HG03103 (cell line): ENCODE results near the gene WWOX.

Experiments
- ATAC-seq: cut with Tn5 transposase; IDR thresholded peaks from one replicate; pipeline ENCODE4 v1.9.1; 2021; ENCODE audit warnings: low read depth; ENCODE audit not compliant: unreplicated experiment

WWOX gene

DNA sequence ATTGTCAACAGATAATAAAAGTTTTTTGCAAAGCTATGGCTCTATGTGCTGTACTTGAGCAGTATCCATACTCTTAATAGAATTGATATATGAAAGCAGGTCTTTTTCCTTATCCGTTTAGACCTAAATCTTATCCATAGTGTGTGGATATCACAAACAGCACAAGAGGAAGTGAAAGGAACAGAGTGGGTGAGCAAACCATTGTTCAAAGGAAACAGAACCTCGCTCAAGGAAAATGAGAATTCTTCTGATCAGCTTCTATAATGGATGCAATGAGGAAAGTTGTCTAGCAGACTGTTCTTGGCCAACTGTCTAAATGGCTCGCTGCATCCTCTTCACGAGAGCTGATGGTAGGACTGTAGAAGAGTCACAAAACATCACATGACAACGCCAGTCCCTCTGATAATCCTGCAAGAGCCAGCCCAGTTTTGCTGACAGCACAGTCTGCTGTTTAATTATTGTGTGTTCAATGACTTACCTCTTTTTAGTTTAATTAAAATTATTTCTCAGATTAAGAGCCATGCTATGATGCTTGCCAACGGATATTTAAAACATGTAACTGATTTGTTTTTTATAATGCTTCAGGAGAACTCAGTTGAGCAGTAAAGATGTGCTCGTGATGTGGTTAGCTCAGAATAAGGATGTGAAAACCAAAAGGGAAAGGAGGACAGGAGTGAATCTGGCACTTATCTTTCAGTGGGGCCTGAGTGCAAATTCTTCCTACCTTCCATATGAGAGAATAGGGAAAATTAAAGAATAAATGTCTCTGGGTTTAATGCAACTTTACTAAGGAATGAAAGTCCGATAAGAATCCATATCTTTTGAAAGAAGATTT lies 38.5 kb downstream of the WWOX start:
- peak; percentile 63 for ATAC-seq

DNA sequence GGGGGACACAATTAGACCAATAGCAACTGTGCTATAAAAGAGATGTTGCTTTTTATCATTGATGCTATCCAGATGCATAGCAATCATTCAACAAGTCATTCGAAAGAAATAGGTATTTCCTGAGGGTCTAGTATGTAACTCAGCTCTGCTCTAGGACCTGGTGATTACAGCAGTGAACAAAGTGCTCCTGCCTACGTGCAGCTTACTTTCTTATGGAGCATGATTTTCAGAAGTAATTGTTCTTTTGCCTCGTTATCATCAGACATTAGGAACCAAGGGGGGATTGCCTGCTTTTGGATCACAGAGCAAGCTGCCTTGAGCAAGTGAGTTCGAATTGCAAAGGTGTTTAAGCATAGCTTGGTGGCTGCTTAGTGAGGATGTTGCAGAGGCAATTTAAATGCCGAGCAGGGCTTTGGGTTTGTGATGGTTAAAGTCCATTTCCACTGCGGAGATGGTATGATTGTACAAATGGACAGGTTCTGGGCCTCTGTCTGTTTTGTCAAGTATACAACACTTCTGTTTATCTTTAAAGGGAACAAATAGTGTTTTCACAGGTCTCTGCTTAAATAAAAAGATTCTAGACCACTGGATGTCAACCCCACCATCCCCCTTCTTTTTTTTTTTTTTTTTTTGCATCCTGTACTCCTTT lies 41.5 kb downstream of the WWOX start:
- ATAC-seq = no peak

DNA sequence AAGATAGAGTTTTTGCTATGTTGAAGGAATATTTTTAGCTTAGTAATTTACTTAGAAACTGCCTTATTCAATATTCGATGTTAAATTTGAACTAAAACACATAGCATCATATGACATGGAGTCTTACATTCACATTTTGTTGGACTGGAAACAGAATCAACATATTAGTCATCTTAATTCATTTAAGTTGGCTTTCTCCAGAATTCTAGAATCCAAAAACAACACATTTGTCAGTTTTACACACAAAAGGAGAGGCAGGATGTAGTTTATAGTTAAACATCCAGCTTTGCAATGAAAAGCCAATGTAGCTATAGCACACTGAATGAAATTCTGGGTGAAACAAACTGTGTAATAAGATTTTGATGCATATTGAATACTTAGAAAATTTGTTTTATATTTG lies 43.3 kb downstream of the WWOX start:
- no peak for ATAC-seq

DNA sequence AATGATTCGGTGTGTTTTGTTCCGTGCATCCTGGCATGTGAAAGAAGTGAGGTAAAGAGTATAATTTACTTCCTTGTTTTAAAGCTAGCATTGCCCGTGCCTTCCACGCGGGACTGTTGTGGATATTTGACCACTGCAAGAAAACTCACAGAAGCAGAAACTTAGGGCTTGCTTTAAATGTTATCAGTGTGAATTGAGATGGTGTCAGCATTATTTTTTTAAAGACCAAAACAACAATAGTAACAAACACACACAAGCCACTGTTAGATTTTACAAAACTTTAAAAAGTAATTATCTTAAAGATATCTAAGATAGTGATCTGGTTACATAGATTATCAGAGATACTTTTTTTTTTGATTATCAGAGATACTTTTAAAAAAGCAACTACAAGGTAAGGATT lies 47.4 kb downstream of the WWOX start:
- no peak for ATAC-seq

DNA sequence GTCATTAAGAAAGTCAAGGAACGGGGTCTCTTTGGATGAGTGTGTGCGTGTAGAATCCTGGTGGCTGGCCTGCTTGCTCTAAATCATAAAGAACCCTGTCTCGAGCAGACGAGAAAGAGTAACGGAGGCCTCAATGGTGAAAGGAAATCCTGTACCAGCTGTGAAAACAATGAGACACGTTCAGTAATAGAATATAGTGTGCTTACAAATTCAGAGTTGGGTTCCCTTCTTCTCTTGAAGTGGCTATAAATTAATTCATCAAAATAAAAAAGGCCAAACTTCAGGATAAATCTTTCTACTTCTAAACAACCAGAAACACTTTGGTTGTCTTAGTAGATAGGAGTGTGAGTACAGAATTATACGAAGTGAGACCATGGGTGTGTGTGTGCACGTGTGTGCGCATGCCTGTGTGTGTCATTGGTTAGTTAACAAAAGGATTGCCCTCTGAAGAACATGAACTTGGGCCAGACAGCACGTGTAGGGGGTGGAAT lies 48.5 kb downstream of the WWOX start:
- ATAC-seq = no peak

DNA sequence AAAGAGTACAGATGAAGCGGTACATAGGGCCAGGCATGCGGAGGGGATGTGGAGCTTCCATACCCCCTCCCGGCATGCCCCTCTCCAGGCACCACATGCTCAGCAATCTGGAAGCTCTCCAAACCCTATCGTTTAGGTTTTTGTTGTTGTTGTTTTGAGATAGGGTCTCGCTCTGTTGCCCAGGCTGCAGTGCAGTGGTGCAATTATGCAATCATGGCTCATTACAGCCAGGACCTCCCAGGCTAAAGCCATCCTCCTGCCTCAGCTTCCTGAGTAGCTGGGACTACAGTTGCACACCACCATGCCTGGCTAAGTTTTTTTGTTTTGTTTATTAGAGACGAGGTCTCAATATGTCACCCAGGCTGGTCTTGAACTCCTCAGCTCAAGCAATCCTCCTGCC lies 50.8 kb downstream of the WWOX start:
- ATAC-seq = no peak

DNA sequence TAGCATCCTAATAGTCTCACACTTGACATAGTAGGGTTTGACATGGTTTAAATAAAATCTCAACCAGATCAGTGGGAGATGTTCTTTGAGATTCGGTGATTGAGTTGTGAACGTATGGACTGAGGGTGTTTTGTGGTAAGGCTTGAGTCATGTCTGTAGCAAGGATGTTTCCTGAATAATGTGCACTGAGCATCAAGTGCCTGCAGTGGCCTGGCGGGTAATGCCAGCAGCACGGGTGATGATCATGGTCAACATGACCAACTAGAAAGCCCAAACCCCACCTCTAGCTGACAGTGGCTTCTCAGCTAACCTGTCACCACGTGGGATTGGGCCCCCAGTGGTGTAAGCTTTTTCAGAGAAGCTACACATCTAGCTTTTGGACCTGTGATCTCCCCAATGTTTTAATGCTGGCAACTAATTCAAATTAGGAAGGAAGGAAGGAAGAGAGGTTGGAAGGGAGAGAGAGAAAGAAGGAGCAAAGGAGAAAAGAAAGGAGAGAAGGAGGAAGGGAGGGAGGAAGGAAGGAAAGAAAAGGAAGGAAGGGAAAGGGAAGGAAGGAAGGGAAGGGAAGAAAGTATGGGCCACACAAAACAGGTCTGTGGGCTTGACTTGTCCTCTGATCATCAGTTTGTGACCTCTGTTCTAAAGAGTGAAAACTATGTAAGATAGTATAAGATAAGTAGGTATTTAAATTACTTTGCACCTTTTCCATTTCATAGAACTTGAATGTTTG lies 55.4 kb downstream of the WWOX start:
- ATAC-seq = no peak

DNA sequence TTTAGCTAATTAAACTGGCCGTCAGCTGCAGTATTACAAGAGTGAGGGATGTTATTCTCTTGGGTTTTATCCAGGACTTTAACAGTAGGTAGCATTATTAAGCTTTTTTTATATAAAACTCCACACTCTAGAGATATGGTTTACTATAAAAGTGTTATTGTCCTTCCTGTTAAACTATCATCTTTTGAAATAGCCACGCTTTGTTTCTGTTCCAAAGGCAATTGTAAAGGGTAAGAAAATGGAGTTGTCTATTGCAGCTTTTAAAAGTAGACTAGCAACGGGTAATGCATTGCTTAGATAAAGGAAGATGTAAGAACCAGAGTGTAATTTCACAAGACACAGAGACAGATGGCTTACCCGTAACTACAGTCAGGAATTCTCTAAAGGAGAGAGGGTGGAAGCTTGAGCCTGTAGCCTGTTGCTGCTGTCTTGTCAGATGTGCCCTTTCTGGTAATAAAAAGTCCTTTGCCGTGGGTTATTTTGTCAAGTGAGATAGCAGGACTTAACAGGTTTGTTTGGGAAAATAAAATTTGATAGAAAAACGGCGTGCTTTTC lies 56.4 kb downstream of the WWOX start:
- ATAC-seq = no peak

DNA sequence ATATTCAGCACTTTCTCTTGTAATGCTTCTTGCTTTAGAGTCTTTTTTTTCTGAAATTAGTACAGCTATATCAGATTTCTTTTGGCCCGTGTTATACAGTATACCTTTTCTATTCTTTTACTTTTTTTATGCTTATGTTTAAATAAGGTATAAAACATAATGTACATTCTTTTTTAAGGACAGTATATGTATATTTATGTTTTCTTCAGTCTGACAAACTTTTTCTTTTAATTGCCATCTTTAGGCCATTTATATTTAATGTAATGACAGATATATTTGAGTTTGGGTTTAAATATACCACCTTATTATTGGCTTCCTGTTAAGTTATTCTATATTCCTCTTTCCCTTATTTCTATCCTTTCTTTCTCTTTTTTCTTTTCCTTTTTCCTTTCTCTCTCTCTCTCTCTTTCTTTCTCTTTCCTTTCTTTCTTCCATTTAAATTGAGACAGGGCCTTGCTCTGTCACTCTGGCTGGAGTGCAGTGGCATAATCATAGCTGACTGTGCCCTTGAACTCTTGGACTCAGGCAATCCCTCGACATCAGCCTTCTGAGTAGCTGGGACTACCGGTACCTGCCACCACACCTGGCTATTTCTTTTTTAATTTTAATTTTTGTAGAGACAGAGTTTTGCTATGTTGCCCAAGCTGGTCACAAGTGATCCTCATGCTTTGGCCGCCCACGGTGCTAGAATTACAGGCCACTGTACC lies 61.7 kb downstream of the WWOX start:
- ATAC-seq = no peak

DNA sequence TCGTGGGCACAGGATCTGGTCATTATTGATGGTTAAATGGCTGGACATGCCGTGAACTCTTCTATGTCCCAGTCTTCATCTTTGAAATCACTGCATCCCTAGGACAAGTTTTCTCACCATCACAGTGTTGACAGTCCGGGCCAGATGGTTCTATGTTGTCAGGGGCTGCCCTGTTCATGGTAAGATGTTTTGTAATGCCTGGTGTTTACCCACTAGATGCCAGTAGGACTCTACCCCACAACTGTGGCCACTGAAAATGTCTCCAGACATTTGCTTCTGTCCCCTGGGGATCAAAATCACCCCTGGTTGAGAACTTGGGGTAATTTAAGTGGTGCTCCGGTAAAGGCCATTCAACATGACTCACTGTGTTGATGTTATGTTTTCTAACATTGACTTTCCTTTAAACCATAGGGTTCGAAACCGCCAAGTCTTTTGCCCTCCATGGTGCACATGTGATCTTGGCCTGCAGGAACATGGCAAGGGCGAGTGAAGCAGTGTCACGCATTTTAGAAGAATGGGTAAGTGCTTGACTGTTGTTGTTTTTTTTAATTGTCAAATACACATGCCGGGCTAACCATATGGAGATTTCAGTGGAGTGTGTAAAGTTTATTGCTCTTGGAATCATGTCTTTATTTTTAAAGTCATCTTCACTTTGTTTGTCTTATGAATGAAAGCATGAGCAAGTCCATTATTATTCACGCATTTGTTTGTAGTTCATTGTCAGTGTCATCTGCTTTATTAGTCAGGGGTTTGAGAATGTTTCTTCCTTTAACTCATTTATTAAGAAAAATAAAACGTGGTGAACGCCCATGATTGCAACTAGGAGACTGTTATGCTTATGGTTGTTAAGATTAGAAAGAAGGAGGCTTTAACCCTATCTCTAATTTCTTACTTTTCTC lies 64.6 kb downstream of the WWOX start:
- ATAC-seq = no peak

DNA sequence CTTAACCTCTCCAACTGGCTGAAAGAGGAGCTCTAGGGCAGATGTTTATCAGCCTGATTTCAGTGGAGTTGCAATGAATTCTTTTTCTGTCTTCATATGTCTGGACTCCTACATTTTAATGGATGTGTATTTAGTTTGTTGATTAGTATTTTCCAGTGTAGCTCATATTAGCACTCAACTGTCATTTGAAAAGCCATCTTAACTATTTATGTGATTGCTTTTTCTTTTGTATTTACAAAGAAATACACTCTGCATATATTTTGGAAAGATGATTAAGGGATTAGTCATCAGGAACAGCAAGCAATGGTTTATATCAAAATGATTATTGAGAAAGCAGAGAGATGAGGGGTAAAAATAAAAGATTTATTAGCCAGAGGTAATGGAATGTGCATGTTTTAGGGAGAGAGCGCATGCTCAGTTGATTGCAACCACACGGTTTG lies 71.1 kb downstream of the WWOX start:
- no peak for ATAC-seq

DNA sequence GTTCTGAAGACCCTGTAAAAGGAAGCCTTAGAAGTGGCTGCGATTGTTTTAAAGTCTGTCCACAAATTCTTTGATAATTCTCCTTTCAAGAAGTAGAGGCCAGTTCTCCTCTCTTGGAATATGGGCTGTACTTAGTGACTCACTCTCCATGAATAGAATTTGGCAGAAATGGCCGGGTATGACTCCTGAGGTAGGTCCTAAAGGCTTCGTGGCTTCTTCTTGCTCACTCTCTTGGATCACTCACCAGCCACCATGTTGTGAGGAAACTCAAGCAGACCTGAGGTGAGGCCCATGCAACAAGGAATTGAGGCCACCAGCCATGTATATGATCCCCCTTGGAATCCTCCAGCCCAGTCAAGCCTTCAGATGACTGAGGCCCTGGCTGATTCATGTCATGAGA lies 75.8 kb downstream of the WWOX start:
- no peak for ATAC-seq

DNA sequence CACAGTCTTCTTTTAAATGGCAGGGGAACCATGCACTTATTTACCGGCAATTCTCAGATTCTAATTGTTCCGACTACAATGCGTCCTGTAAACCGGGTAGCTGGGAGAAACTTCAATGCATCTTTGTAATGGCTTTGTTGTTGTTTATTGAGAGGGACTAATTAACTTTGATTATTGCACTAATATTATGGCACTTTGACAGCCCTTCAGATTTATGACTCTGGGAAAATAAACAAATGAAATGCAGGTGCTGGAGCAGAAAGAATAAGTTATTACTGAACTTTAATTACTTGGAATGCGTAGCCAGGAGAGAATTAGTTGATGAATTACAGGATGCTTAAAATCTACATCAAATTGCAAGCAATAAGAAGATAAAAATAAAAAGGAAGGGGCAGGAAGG lies 77.0 kb downstream of the WWOX start:
- ATAC-seq = no peak

DNA sequence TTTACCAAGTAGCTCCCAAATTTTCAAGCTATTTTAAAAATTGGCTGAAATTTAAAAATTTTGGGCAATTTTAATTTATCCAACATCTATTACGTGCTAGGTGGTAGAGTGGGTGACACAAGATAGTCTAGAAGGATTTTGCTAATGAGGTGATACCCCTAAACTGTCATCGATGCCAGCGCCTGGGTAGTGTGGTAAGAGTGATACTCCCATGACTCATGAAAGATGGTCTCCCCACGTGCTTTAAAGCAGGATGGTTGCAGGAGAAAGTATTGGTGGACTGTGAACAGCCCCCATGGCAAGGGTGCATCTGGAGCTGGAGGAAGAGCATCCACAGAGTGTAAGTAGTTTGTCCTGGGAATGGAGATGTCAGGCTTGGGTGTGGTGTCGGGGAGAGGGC lies 77.8 kb downstream of the WWOX start:
- ATAC-seq = no peak

DNA sequence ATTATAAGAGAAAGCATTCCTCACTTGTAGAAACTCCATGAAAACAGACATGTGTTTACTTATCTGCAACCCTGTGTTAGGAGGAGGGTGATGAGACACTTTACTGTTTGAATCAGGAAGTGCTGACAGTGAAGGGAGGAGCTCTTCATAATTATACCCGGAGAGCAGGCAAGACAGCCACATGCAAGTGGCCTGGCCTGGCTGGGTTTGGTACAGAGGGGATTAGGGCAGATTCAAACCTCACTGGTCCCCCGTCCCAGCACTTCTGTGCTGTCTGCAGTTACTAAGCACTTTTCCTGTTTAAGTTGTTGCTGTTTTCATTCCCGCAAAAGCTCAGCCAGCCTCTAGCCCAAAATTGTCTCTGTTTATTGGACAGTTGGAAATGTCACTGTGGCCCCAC lies 78.5 kb downstream of the WWOX start:
- no peak for ATAC-seq

DNA sequence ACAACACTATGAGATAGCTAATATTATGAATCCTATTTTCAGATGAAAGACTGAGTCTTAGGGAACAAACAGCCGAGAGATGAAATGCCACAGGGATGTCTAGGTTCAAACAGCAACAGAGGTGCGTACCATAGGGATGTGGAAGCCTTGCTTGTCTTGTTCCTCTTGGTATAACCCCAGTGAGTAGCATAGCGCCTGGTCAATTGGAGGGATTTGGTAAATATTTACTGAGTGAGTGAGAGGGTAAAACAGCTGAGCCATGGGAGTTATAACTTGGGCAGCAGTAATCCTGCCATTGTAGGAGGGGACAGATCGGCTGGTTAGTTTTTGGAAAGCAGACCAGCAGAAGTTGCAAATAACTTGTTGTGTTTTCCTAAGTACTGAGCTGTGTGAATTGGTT lies 80.2 kb downstream of the WWOX start:
- ATAC-seq = no peak

DNA sequence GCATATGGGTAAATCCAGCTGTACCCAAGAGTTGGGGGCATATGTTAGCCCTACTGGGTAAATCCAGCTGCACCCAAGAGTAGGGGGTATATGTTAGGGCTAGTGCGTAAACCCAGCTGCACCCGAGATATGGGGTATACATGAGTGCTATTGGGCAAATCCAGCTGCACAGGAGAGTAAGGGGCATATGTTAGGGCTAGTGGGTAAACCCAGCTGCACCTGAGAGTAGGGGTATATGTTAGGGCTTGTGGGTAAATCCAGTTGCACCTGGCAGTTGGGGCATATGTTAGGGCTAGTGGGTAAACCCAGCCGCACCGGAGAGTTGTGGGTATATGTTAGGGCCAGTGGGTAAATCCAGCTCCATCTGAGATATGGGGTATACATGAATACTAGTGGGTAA lies 80.9 kb downstream of the WWOX start:
- no peak for ATAC-seq

DNA sequence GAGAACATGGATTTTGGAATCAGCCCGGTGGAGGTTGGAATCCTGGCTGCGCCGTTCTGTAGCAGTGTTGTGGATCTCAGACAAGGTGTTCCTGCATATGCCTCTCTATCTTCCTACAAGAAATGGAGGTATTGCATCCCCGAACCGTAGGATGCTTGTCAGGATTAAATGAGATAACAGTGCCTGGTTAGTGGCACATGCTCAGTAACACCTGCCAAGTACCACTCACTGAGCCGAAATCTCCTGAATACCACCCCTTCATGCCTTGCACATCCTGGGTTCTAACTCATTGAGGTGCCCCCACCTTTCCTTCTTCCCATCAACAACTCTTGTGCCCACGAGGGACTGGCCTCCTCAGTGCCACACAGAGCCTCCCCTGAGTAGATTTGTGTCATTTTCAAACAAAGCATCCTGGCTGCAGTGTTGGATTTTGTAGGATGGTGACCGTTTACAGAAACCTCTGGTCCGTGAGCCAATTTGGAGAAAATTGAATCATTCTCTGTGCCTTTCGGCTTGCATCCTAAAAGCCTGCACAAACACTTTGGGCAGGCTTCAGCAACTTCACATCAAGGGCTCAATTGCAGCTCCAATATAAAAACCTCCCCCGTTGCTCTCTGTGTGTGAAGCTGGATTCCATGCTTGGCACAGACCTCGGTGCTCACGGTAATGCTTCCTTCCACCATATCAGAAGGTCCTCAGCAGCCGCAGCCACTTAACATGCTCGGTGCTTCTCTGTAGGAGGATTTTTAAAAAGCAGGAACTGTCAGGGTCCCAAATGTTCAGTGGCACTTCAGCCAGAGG lies 84.2 kb downstream of the WWOX start:
- ATAC-seq = no peak
